ENCODE measurements around the gene CDK14.

- TF ChIP-seq, protein P1, sequence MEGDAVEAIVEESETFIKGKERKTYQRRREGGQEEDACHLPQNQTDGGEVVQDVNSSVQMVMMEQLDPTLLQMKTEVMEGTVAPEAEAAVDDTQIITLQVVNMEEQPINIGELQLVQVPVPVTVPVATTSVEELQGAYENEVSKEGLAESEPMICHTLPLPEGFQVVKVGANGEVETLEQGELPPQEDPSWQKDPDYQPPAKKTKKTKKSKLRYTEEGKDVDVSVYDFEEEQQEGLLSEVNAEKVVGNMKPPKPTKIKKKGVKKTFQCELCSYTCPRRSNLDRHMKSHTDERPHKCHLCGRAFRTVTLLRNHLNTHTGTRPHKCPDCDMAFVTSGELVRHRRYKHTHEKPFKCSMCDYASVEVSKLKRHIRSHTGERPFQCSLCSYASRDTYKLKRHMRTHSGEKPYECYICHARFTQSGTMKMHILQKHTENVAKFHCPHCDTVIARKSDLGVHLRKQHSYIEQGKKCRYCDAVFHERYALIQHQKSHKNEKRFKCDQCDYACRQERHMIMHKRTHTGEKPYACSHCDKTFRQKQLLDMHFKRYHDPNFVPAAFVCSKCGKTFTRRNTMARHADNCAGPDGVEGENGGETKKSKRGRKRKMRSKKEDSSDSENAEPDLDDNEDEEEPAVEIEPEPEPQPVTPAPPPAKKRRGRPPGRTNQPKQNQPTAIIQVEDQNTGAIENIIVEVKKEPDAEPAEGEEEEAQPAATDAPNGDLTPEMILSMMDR (conservative IDR thresholded peaks at IDR 0.05 in 1 of 2, IDR thresholded peaks at IDR 0.05 in 1 of 2; ENCODE audit: low read depth in 1 of 2, low read length in 2 of 2): no peak
- no peak for TF ChIP-seq EZH2 (IDR thresholded peaks at IDR 0.05; ENCODE audit: low read length, missing control alignments)
These were observed 573.0 kb downstream of the CDK14 start for GRCh38 chr7:91168871-91169829.

All from fibroblast of lung (primary cell).